Muscle of leg (tissue), 11 donors: ENCODE results near the gene ARNT2. TPM values are rescaled to one million over a fixed set of nuclear protein-coding genes. Genes with fewer than 3 reads are reported as not detected.
A peak's percentile ranks its signal among the peaks of the same experiment; 100 is the strongest.

Experiments used
- DNase-seq: peaks from one replicate; pipeline ENCODE4 v3.0.0; 2013
- H3K27ac ChIP-seq: one replicate; pipeline ENCODE4 v1.5.1; 2013; ENCODE audit warnings: mild to moderate bottlenecking, low read length, control low read depth
- H3K27me3 ChIP-seq: one replicate; pipeline ENCODE4 v1.6.1; 2013; ENCODE audit warnings: low read length; ENCODE audit not compliant: control insufficient read depth, insufficient read depth
- H3K36me3 ChIP-seq: one replicate; pipeline ENCODE4 v1.6.1; 2013; ENCODE audit warnings: low read length; ENCODE audit not compliant: control insufficient read depth, insufficient read depth
- H3K4me1 ChIP-seq: one replicate; pipeline ENCODE4 v1.6.1; 2013; ENCODE audit warnings: low read length; ENCODE audit not compliant: control insufficient read depth, insufficient read depth
- H3K4me3 ChIP-seq: one replicate; pipeline ENCODE4 v1.5.1; 2013; ENCODE audit warnings: low read length, control low read depth
- H3K9me3 ChIP-seq: replicated peaks from 2 replicates; pipeline ENCODE4 v1.6.1; 2013; ENCODE audit warnings: low read depth, low read length; ENCODE audit not compliant: control insufficient read depth
- WGBS: methylation state at CpG from one replicate; pipeline ENCODE4 v1.1.5; 2013; ENCODE audit warnings: missing lambda C conversion rate; ENCODE audit not compliant: insufficient coverage; 5-methylcytosine and 5-hydroxymethylcytosine counted together
- polyA plus RNA-seq, 8 donors: library from polyadenylated mRNA; unstranded; fragments of 120-200 nt; gene quantifications; one replicate each; pipeline versions ENCODE4 v1.2.1 to v1.2.3, GENCODE V29; 2013; ENCODE audit warnings: inconsistent platforms in 1 of 8, low replicate concordance in 1 of 8; ENCODE audit not compliant: insufficient read length in 8 of 8, insufficient read depth in 1 of 8
- total RNA-seq: library from RNA; stranded (reverse); fragments of 120-200 nt; gene quantifications from one replicate; pipeline ENCODE4 v1.2.4, GENCODE V29; 2013

Gene ARNT2
- total and polyA plus RNA-seq, 9 donors, result 4.9 to 10.8 (median 7.7) TPM

- H3K9me3 ChIP-seq, result no peaks in the 10 kb centered on the region
- WGBS, result 84% methylated on average over 6 of the region's 6 CpGs
- H3K4me1 ChIP-seq, result peaks cover 5% of the 10 kb centered on the region
- DNase-seq, result no peak
- no peak overlapping the region for H3K27ac ChIP-seq
- no peaks in the 10 kb centered on the region for H3K27me3 ChIP-seq
- no peaks in the 10 kb centered on the region for H3K36me3 ChIP-seq
- H3K4me3 ChIP-seq, result no peak overlapping the region
Observed at GRCh38 chr15:80558631-80559319, 154.6 kb downstream of the ARNT2 start.

- no peaks in the 10 kb centered on the region for H3K36me3 ChIP-seq
- no peak overlapping the region for H3K4me3 ChIP-seq
- H3K27me3 ChIP-seq, result no peaks in the 10 kb centered on the region
- peaks cover 6% of the 10 kb centered on the region for H3K4me1 ChIP-seq
- H3K9me3 ChIP-seq, result no peaks in the 10 kb centered on the region
- no peak overlapping the region for H3K27ac ChIP-seq
- DNase-seq, result no peak
- WGBS, result 90% methylated on average over 5 of the region's 8 CpGs
Observed at GRCh38 chr15:80559320-80559693, 155.1 kb downstream of the ARNT2 start.

DNA sequence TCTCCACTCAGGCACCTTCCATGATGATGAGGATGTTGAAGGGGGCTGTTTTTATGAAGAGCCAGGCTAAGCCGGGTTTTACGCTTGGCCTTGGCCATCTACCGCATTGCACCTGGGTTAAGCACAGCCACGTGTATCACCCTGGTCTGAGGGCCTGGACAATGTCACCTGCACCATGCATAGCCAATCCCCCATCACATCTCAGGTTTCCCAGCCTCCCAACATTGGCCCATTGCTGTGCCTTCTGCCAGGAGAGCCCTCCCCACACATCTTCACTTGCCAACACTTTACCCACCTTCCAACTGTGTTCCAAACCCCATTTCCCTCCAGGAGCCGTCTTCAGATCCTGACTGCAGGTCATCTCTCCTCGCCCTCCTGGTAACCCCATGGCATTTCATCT, 155.6 kb downstream of the ARNT2 start:
- Histone ChIP-seq H3K4me1 (peaks cover 6% of the 10 kb centered on the region), H3K9me3 (no peaks in the 10 kb centered on the region), H3K36me3 (no peaks in the 10 kb centered on the region), H3K4me3 (no peak overlapping the region), H3K27me3 (no peaks in the 10 kb centered on the region), H3K27ac (no peak overlapping the region)
- 57% methylated on average over 2 of the region's 6 CpGs for WGBS
- no peak for DNase-seq

DNA sequence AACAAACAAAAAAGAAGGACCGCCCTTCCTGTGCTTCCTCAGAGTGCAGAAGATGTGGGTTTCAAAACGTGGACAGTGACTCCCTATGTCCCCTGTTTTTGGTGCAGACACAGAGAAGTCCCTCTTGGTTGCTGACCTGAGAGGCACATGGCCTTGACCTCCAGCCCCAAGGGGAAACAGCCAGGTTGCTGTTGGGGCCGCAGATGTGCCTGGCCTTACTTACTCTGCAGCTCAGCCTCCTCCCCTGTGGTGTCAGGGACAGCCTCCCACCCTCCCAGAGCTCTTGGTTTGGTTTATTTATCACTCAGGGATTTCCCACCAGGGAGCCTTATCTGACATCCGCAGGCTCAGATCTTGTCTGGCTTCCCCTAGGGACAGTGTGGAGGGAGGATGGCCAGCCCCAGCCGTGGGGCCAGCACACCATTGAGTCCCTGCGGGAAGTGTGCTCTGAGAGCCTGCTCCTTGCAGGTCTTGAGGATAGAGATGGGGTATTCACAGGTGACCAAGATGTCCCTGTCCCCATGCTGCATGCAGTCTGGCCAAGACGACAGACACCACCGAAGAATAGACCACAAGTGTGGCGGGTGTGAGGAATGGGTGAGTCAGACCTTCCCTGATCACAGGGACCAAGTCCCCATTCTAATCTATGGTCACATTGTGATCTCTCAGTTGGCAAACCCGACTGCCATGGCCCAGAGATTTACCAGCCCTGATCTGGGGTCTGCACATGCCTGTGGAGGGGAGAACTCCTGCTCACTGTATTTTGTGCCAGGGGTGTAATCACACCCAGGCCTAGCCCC, 156.6 kb downstream of the ARNT2 start:
- no peaks in the 10 kb centered on the region for H3K27me3 ChIP-seq
- H3K36me3 ChIP-seq, result peaks cover under 1% of the 10 kb centered on the region
- no peak for DNase-seq
- peaks cover 6% of the 10 kb centered on the region for H3K4me1 ChIP-seq
- no peaks in the 10 kb centered on the region for H3K9me3 ChIP-seq
- no peak overlapping the region for H3K27ac ChIP-seq
- H3K4me3 ChIP-seq, result no peak overlapping the region
- WGBS, result 35% methylated on average over 4 of the region's 10 CpGs

- H3K36me3 ChIP-seq, result peaks cover 4% of the 10 kb centered on the region
- WGBS, result no CpG with 5 or more reads among the region's 1 CpG
- no peaks in the 10 kb centered on the region for H3K27me3 ChIP-seq
- no peak overlapping the region for H3K4me3 ChIP-seq
- H3K27ac ChIP-seq, result no peak overlapping the region
- H3K4me1 ChIP-seq, result peaks cover 6% of the 10 kb centered on the region
- DNase-seq, result no peak
- no peaks in the 10 kb centered on the region for H3K9me3 ChIP-seq
Observed at GRCh38 chr15:80561500-80561899, 157.3 kb downstream of the ARNT2 start.

DNA sequence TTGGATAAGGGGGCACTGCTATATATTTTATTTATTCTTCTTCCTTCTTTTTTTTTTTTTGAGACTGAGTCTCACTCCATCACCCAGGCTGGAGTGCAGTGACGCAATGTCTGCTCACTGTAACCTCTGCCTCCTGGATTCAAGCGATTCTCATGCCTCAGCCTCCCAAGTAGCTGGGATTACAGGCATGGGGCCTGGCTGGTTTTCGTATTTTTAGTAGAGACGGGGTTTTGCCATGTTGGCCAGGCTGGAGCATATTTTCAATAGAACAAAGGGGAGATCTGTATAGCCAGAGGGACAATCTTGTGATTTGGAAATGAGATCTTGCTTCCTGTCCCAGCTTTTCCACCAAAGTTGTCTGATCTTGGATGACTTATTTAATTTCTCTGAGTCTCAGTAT, 157.9 kb downstream of the ARNT2 start:
- 86% methylated on average over 3 of the region's 4 CpGs for WGBS

DNA sequence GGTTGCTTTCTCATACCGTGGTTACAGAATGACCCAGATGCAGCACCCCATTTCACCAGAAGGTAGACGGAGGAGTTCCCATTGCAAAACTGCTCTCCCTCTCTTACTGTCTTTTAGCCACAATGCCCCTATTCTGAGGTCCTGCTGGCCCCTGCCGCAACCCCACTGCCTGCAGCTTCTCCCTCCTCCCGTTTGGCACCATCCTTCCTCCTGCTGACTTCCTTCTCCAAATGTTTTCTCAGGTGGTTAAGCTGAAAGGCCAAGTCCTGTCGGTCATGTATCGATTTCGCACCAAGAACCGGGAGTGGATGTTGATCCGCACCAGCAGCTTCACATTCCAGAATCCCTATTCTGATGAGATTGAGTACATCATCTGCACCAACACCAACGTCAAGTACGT, 158.7 kb downstream of the ARNT2 start:
- 79% methylated on average over 8 of the region's 11 CpGs for WGBS
- no peak overlapping the region for H3K4me3 ChIP-seq
- H3K9me3 ChIP-seq, result no peaks in the 10 kb centered on the region
- H3K27ac ChIP-seq, result no peak overlapping the region
- peaks cover 8% of the 10 kb centered on the region for H3K4me1 ChIP-seq
- no peaks in the 10 kb centered on the region for H3K27me3 ChIP-seq
- peaks cover 7% of the 10 kb centered on the region for H3K36me3 ChIP-seq
- no peak for DNase-seq

More for the DNA sequence above, 157.9 kb downstream of the ARNT2 start:
- H3K9me3 ChIP-seq, result no peaks in the 10 kb centered on the region
- H3K4me3 ChIP-seq, result no peak overlapping the region
- H3K27me3 ChIP-seq, result no peaks in the 10 kb centered on the region
- H3K36me3 ChIP-seq, result peaks cover 4% of the 10 kb centered on the region
- no peak for DNase-seq
- no peak overlapping the region for H3K27ac ChIP-seq
- H3K4me1 ChIP-seq, result peaks cover 6% of the 10 kb centered on the region

DNA sequence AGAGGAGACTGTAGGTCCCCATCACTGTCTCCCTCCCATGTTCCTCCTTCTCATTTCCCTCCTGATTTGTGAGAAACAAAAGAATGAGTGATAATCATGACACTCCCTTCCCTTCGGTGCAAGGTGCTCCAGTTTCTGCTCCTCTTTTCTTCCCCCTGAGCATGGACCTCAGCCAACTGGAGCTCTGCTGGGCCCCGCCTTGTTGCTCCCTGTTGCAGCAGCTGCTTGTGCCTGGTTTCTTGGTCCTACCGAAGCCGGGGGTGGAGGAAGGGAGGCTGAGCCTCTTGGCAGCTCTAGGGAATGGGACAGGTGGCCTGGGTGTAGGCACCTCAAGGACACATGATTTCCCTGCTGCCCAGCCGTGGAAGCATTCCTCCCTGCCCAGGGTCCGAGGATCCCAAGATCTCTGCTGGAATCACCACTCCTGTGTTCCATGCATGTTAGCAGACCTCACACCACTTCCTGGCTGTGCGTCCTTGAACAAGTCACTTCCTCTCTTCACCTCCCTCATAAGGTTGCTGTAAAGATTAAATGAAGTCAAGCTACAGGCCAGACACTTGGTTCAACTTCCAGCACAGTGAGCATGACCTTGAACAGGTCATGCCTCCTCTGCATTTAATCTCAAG, 159.3 kb downstream of the ARNT2 start:
- H3K9me3 ChIP-seq, result no peaks in the 10 kb centered on the region
- DNase-seq, result peak; percentile 17
- no peaks in the 10 kb centered on the region for H3K27me3 ChIP-seq
- peaks cover 7% of the 10 kb centered on the region for H3K36me3 ChIP-seq
- H3K27ac ChIP-seq, result no peak overlapping the region
- WGBS, result 53% methylated on average over 4 of the region's 7 CpGs
- no peak overlapping the region for H3K4me3 ChIP-seq
- H3K4me1 ChIP-seq, result peaks cover 8% of the 10 kb centered on the region

DNA sequence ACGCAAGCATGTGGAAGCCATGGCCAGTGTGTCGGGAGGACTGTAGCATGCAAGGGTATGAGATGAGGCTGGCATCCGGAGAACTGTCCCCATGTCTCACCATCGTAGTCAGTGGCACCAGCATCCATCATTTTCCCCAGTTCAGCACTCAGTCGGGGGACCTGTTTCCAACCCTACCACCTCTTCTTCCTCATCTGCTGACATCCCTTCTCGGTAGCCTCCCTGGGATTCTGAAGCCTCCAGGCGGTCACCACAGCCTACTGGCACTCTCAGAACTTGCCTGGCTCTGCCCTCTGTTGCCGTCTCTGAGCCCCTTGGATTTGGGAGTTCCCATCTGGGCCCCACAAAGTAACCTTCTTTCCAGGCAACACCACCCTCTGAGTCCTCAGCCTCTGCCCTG, 159.9 kb downstream of the ARNT2 start:
- WGBS, result 93% methylated on average over 7 of the region's 8 CpGs

GRCh38 chr15:80565398-80565797, 161.2 kb downstream of the ARNT2 start:
- Histone ChIP-seq H3K27me3 (no peaks in the 10 kb centered on the region), H3K9me3 (no peaks in the 10 kb centered on the region), H3K4me1 (peaks cover 10% of the 10 kb centered on the region), H3K4me3 (no peak overlapping the region), H3K27ac (no peak overlapping the region), H3K36me3 (peaks cover 7% of the 10 kb centered on the region)
- no peak for DNase-seq
- WGBS, result no CpG with 5 or more reads among the region's 1 CpG

More for the DNA sequence above, 159.9 kb downstream of the ARNT2 start:
- Histone ChIP-seq H3K9me3 (no peaks in the 10 kb centered on the region), H3K4me1 (peaks cover 10% of the 10 kb centered on the region), H3K4me3 (no peak overlapping the region), H3K27me3 (no peaks in the 10 kb centered on the region), H3K27ac (no peak overlapping the region), H3K36me3 (peaks cover 7% of the 10 kb centered on the region)
- DNase-seq, result no peak
